OCI-LY7 (cell line): ENCODE measurements around the gene METTL26. TPM values are rescaled to one million over a fixed set of nuclear protein-coding genes. Genes with fewer than 3 reads are reported as not detected.
A peak's percentile ranks its signal among the peaks of the same experiment; 100 is the strongest.

Source experiments
- BruUV-seq: library from RNA; stranded (reverse); fragments of 400-500 nt; replicated peaks from 2 replicates; lab custom pipeline; 2021; lab: Mats Ljungman, UMichigan
- CTCF ChIA-PET: fragments of 300-600 bp; sonication (Branson Sonifier 250); formaldehyde crosslinking; loops from one replicate; lab custom pipeline; 2022; ENCODE audit warnings: antibody characterized with exemption; ENCODE audit not compliant: unreplicated experiment; lab: Charles Lee
- POLR2A ChIA-PET: fragments of 300-600 bp; sonication (Branson Sonifier 250); formaldehyde crosslinking; loops from one replicate; lab custom pipeline; 2022; ENCODE audit warnings: antibody characterized with exemption; lab: Charles Lee
- DNase-seq: peaks from one replicate; pipeline ENCODE4 v3.0.0-alpha.2; 2015; ENCODE audit warnings: low spot score
- H2AFZ ChIP-seq: fragments of 200-600 bp; sonication (generic), shearing (Covaris generic); 2 replicates; pipeline ENCODE4 v1.6.1; 2014; ENCODE audit warnings: mild to moderate bottlenecking, antibody characterized with exemption, low read length, moderate library complexity
- H3K27ac ChIP-seq: fragments of 200-600 bp; sonication (generic); 2 replicates; pipeline ENCODE4 v1.5.1; 2014; ENCODE audit warnings: mixed run types, low read depth, mild to moderate bottlenecking, moderate library complexity, low read length, inconsistent platforms; ENCODE audit not compliant: poor library complexity, severe bottlenecking
- H3K36me3 ChIP-seq: fragments of 200-600 bp; sonication (generic); 2 replicates; pipeline ENCODE4 v1.6.1; 2014; ENCODE audit warnings: mild to moderate bottlenecking, antibody characterized with exemption, low read length, moderate library complexity, mixed read lengths; ENCODE audit not compliant: insufficient read depth
- H3K4me1 ChIP-seq: fragments of 200-600 bp; sonication (generic); 2 replicates; pipeline ENCODE4 v1.5.1; 2014; ENCODE audit warnings: mild to moderate bottlenecking, low read length; ENCODE audit not compliant: insufficient read depth, poor library complexity, severe bottlenecking
- H3K4me2 ChIP-seq: fragments of 200-600 bp; sonication (generic); 2 replicates; pipeline ENCODE4 v1.6.1; 2014; ENCODE audit warnings: mild to moderate bottlenecking, low read length
- H3K4me3 ChIP-seq: fragments of 200-600 bp; sonication (generic); 2 replicates; pipeline ENCODE4 v1.5.1; 2014; ENCODE audit warnings: mild to moderate bottlenecking, low read depth, low read length; ENCODE audit not compliant: poor library complexity, severe bottlenecking
- H3K79me2 ChIP-seq: fragments of 200-600 bp; sonication (generic); 2 replicates; pipeline ENCODE4 v1.6.1; 2016; ENCODE audit warnings: low read depth, mild to moderate bottlenecking, low read length, moderate library complexity, mixed read lengths; ENCODE audit not compliant: insufficient read depth
- H3K9me2 ChIP-seq: fragments of 200-600 bp; sonication (generic); 2 replicates; pipeline ENCODE4 v1.6.1; 2016; ENCODE audit warnings: mild to moderate bottlenecking, low read length, mixed read lengths; ENCODE audit not compliant: insufficient read depth
- H3K9me3 ChIP-seq: fragments of 200-600 bp; sonication (generic); 2 replicates; pipeline ENCODE4 v1.6.1; 2014; ENCODE audit warnings: mild to moderate bottlenecking, mixed run types, low read length, mixed read lengths
- H4K20me1 ChIP-seq: fragments of 200-600 bp; sonication (generic); 2 replicates; pipeline ENCODE4 v1.6.1; 2014; ENCODE audit warnings: mild to moderate bottlenecking, antibody characterized with exemption, low read length, moderate library complexity, mixed read lengths; ENCODE audit not compliant: insufficient read depth
- EZH2phosphoT487 ChIP-seq: fragments of 200-600 bp; sonication (generic); IDR thresholded peaks from 2 replicates; pipeline ENCODE4 v1.6.1; 2018; ENCODE audit warnings: low read depth, borderline replicate concordance, mild to moderate bottlenecking, mixed run types, antibody characterized with exemption, low read length, moderate library complexity, mixed read lengths
- intact Hi-C: fragments of 100-400 bp; cut with micrococcal nuclease; formaldehyde crosslinking; loops from one replicate; pipeline ENCODE4 v1.10.0; 2022; ENCODE audit not compliant: unreplicated experiment
- total RNA-seq, 2 experiments: library from RNA; depleted of rRNA in 1 of 2; stranded (reverse); fragments of >200 nt in 1 of 2; shearing (Covaris generic) in 1 of 2; gene quantifications; 2 replicates each; pipeline ENCODE4 v1.2.3, GENCODE V29; 2014 to 2022
- TF ChIP-seq, protein P1 (sequence below): fragments of 200-600 bp; sonication (generic); conservative IDR thresholded peaks from 2 replicates; pipeline ENCODE4 v1.5.1; 2014; ENCODE audit warnings: mild to moderate bottlenecking, antibody characterized with exemption, low read length, moderate library complexity, mixed read lengths

Gene METTL26
- total RNA-seq, 2 experiments from 2014 or later, result 99.0 to 152 TPM

DNA sequence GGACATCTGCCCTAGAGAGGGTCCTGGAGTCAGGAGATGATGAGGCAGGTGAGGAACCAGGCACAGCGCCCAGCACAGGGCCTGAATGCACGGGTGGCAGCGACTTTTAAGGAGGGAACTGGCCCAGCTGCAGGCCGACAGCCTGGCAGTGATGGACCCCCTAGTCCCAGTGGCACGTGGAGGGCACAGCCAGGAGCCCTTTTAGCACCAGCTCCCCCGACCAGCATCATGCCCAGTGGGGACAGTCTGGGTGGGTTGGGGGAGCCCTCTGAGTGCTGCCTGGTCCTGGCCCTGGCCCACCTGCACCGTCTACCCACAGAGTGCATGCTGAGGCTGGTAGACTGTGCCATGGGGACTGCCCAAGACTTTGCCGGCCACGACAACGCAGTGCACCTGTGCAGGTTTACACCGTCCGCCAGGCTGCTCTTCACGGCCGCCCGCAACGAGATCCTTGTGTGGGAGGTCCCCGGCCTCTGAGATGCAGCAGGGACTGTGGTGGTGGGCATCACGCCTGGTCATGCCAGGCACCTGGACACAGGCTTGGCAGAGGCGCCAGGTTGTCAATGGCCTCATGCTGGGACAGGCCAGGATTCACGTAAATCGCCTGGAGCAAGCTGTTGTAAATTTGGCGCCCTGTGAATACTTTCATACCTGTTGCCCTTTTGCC is 31.1 kb upstream of the METTL26 start:
- TF ChIP-seq, protein P1, sequence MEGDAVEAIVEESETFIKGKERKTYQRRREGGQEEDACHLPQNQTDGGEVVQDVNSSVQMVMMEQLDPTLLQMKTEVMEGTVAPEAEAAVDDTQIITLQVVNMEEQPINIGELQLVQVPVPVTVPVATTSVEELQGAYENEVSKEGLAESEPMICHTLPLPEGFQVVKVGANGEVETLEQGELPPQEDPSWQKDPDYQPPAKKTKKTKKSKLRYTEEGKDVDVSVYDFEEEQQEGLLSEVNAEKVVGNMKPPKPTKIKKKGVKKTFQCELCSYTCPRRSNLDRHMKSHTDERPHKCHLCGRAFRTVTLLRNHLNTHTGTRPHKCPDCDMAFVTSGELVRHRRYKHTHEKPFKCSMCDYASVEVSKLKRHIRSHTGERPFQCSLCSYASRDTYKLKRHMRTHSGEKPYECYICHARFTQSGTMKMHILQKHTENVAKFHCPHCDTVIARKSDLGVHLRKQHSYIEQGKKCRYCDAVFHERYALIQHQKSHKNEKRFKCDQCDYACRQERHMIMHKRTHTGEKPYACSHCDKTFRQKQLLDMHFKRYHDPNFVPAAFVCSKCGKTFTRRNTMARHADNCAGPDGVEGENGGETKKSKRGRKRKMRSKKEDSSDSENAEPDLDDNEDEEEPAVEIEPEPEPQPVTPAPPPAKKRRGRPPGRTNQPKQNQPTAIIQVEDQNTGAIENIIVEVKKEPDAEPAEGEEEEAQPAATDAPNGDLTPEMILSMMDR, result no peak
- no peak for TF ChIP-seq EZH2phosphoT487
- no peak for DNase-seq
- ChIA-PET POLR2A (no interaction called here), CTCF (no interaction called here)
- BruUV-seq, result no TSS peak
- no peaks in the 10 kb centered on the region for H4K20me1 ChIP-seq
- H3K4me3 ChIP-seq, result peak overlapping the region; percentile 99
- intact Hi-C loops, result loop anchor here (1.0 kb wide), 1 partner anchor 31 kb away; the partner anchor contains the start of gene METTL26
- H3K4me1 ChIP-seq, result peaks cover 14% of the 10 kb centered on the region
- peak overlapping the region; percentile 66 for H3K4me2 ChIP-seq
- H3K9me2 ChIP-seq, result no peaks in the 10 kb centered on the region
- no peak overlapping the region for H3K27ac ChIP-seq
- peaks cover 33% of the 10 kb centered on the region for H3K36me3 ChIP-seq
- H3K79me2 ChIP-seq, result peaks cover 12% of the 10 kb centered on the region; the same call in 1 of the 2 replicates
- peak overlapping the region; percentile 55; the same call in 1 of the 2 replicates for H2AFZ ChIP-seq
- no peaks in the 10 kb centered on the region for H3K9me3 ChIP-seq

DNA sequence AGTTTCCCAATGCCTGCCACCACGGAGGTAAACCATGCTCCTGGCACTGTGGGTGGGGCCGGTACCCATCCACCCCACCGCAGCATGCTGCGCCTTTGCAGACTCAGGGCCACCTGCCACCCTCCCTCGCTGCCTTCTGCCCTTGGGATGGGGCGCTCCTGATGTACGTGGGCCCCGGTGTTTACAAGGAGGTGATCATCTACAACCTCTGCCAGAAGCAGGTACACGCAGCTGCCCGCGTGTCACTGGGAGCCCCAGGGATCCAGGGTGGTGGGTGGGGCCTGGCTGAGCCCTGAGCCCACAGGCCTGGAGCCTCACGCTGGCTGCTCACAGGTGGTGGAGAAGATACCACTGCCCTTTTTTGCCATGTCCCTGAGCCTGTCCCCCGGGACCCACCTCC is 30.5 kb upstream of the METTL26 start:
- CTCF ChIA-PET, result no interaction called here
- no peak overlapping the region for H3K27ac ChIP-seq

More for the DNA sequence above, 30.5 kb upstream of the METTL26 start:
- H3K4me1 ChIP-seq, result peaks cover 14% of the 10 kb centered on the region
- no peaks in the 10 kb centered on the region for H4K20me1 ChIP-seq
- intact Hi-C loops, result no loop called here
- H2AFZ ChIP-seq, result no peak overlapping the region
- peaks cover 30% of the 10 kb centered on the region for H3K36me3 ChIP-seq
- H3K4me3 ChIP-seq, result no peak overlapping the region
- DNase-seq, result no peak
- TF ChIP-seq, protein P1, result no peak
- TF ChIP-seq EZH2phosphoT487, result no peak
- H3K9me3 ChIP-seq, result no peaks in the 10 kb centered on the region
- no peaks in the 10 kb centered on the region for H3K9me2 ChIP-seq
- POLR2A ChIA-PET, result no interaction called here
- H3K4me2 ChIP-seq, result no peak overlapping the region
- peaks cover 12% of the 10 kb centered on the region; the same call in 1 of the 2 replicates for H3K79me2 ChIP-seq
- BruUV-seq, result no TSS peak
